Measurements from ENCODE around the gene SLC22A23. TPM values are rescaled to one million over a fixed set of nuclear protein-coding genes. Genes with fewer than 3 reads are reported as not detected.

SLC22A23 gene
- total and polyA plus RNA-seq, 2 of the 4 experiments (the other 2 are of a cell fraction) = 0.72 to 1.6 TPM

- Histone ChIP-seq H3K56ac (ENCODE audit: extremely low read depth, insufficient read depth, low read length) (no peak overlapping the region), H3K4me3 (ENCODE audit: insufficient read depth, low read depth, low read length) (no peak overlapping the region), H3K79me1 (ENCODE audit: low read depth in 1 of 2, low read length in 2 of 2) (no peaks in the 10 kb centered on the region), H3K9ac (ENCODE audit: low read depth, low read length) (no peak overlapping the region), H2AK9ac (replicated peaks; ENCODE audit: low read depth, low read length, poor library complexity) (no peak overlapping the region), H4K5ac (ENCODE audit: low read depth, low read length) (no peak overlapping the region), H2AFZ (replicated peaks; ENCODE audit: low read length, poor library complexity) (no peak overlapping the region), H3K14ac (replicated peaks; ENCODE audit: low read depth, low read length) (no peak overlapping the region), H2BK120ac (ENCODE audit: low read depth, low read length) (no peak overlapping the region), H3K4me2 (ENCODE audit: low read depth, low read length) (no peak overlapping the region), H3K9me1 (ENCODE audit: insufficient read depth, low read length) (peaks cover 4% of the 10 kb centered on the region; the same call in 1 of the 2 replicates), H3K27ac (ENCODE audit: insufficient read depth, low read length) (no peak overlapping the region), H3K4me1 (ENCODE audit: control insufficient read depth, insufficient read depth, low read length) (peaks cover 7% of the 10 kb centered on the region), H2BK15ac (ENCODE audit: low read depth, low read length) (no peak overlapping the region), H4K91ac (ENCODE audit: insufficient read depth, low read depth, low read length) (no peak overlapping the region), H2BK5ac (ENCODE audit: low read depth, low read length, poor library complexity, severe bottlenecking) (no peak overlapping the region), H2AK5ac (ENCODE audit: low read depth, low read length) (no peak overlapping the region), H3K9me3 (ENCODE audit: control insufficient read depth, insufficient read depth, low read length) (no peaks in the 10 kb centered on the region; the same call in 1 of the 2 replicates), H3K27me3 (ENCODE audit: control insufficient read depth, insufficient read depth, low read length) (peaks cover 35% of the 10 kb centered on the region), H3K23ac (ENCODE audit: low read depth, low read length) (no peak overlapping the region), H3K18ac (ENCODE audit: low read depth, low read length) (no peak overlapping the region), H4K8ac (ENCODE audit: low read depth in 2 of 2, low read length in 2 of 2) (no peak overlapping the region), H2BK20ac (ENCODE audit: low read depth, low read length) (no peak overlapping the region), H3K4ac (ENCODE audit: low read depth, low read length) (no peak overlapping the region), H3K36me3 (ENCODE audit: control insufficient read depth, insufficient read depth, low read length) (no peaks in the 10 kb centered on the region), H4K20me1 (ENCODE audit: insufficient read depth, low read length) (no peaks in the 10 kb centered on the region)
- in situ Hi-C loops (cut with MboI; ENCODE audit: low sequenced_read_pairs) (no loop called here), intact Hi-C loops (cut with micrococcal nuclease) (no loop called here), dilution Hi-C loops (cut with HindIII; ENCODE audit: low sequenced_read_pairs, unreplicated experiment) (no loop called here)
- ATAC-seq (ENCODE audit: low read depth) (no peak), DNase-seq (no peak)
- ChIA-PET CTCF (no interaction called here), POLR2A (ENCODE audit: unreplicated experiment) (no interaction called here)
- WGBS, 2 experiments (ENCODE audit: extremely low coverage in 2 of 2, insufficient read length in 1 of 2) = 98% methylated on average over 6 of the region's 8 CpGs; no CpG with 5 or more reads in 1 of the 2 experiments
- TF ChIP-seq RFX5 (IDR thresholded peaks at IDR 0.05; ENCODE audit: low read depth, low read length) = no peak
- TF ChIP-seq CTCF (conservative IDR thresholded peaks at IDR 0.05; ENCODE audit: low read depth, low read length) = no peak
- no peak for TF ChIP-seq MAZ (IDR thresholded peaks at IDR 0.05; ENCODE audit: borderline replicate concordance, low read depth, low read length)
- no peak for TF ChIP-seq CHD1 (IDR thresholded peaks at IDR 0.05; ENCODE audit: low read depth, low read length)
- no peak for TF ChIP-seq USF2 (IDR thresholded peaks at IDR 0.05; ENCODE audit: low read depth, low read length)
- TF ChIP-seq CEBPB (IDR thresholded peaks at IDR 0.05; ENCODE audit: low read depth, low read length) = no peak
- TF ChIP-seq POLR2A (IDR thresholded peaks at IDR 0.05; ENCODE audit: low read depth, low read length) = no peak
- no peak for TF ChIP-seq BHLHE40 (IDR thresholded peaks at IDR 0.05; ENCODE audit: low read depth, low read length)
- TF ChIP-seq SMC3 (IDR thresholded peaks at IDR 0.05; ENCODE audit: low read depth, low read length) = no peak
- TF ChIP-seq MAFK (IDR thresholded peaks at IDR 0.05; ENCODE audit: low read depth, low read length) = no peak
- TF ChIP-seq RCOR1 (IDR thresholded peaks at IDR 0.05; ENCODE audit: insufficient replicate concordance, low read length) = no peak
- no peak for TF ChIP-seq RAD21 (IDR thresholded peaks at IDR 0.05; ENCODE audit: low read length)
- no peak for TF ChIP-seq ELK1 (IDR thresholded peaks at IDR 0.05; ENCODE audit: borderline replicate concordance, low read depth, low read length)
- TF ChIP-seq NFE2L2 (IDR thresholded peaks at IDR 0.05; ENCODE audit: low read depth, low read length) = no peak
- TF ChIP-seq FOS (IDR thresholded peaks at IDR 0.05; ENCODE audit: low read depth, low read length) = no peak
- no peak for TF ChIP-seq MXI1 (IDR thresholded peaks at IDR 0.05; ENCODE audit: borderline replicate concordance, low read depth, low read length)
- no TSS peak for BruUV-seq (replicated peaks)
Measured at GRCh38 chr6:3321875-3322274, 135.0 kb downstream of the SLC22A23 start.
